ENCODE data around the gene PACS2. TPM values are rescaled to one million over a fixed set of nuclear protein-coding genes. Genes with fewer than 3 reads are reported as not detected.

PACS2 gene
- total RNA-seq, 1 donor from 2014 or later, result 34.6 TPM

- intact Hi-C loops (cut with micrococcal nuclease), result no loop called here
Measured at GRCh38 chr14:105384605-105385321, 70.2 kb downstream of the PACS2 start.

GRCh38 chr14:105385322-105385637, 70.7 kb downstream of the PACS2 start:
- intact Hi-C loops (cut with micrococcal nuclease), result no loop called here

GRCh38 chr14:105385698-105386365, 71.3 kb downstream of the PACS2 start:
- intact Hi-C loops (cut with micrococcal nuclease), result no loop called here

GRCh38 chr14:105386581-105387529, 72.3 kb downstream of the PACS2 start:
- intact Hi-C loops (cut with micrococcal nuclease), result no loop called here

- intact Hi-C loops (cut with micrococcal nuclease), result no loop called here
Measured at GRCh38 chr14:105387530-105387922, 73.0 kb downstream of the PACS2 start.

- intact Hi-C loops (cut with micrococcal nuclease), result no loop called here
Measured at GRCh38 chr14:105388110-105388951, 73.8 kb downstream of the PACS2 start.

GRCh38 chr14:105388976-105389375, 74.4 kb downstream of the PACS2 start:
- intact Hi-C loops (cut with micrococcal nuclease), result no loop called here

- intact Hi-C loops (cut with micrococcal nuclease), result no loop called here
Measured at GRCh38 chr14:105389534-105389933, 75.0 kb downstream of the PACS2 start.

- intact Hi-C loops (cut with micrococcal nuclease), result no loop called here
Measured at GRCh38 chr14:105389976-105390848, 75.7 kb downstream of the PACS2 start.

GRCh38 chr14:105390849-105391500, 76.4 kb downstream of the PACS2 start:
- intact Hi-C loops (cut with micrococcal nuclease), result no loop called here

- intact Hi-C loops (cut with micrococcal nuclease), result no loop called here
Measured at GRCh38 chr14:105391541-105391940, 77.0 kb downstream of the PACS2 start.

GRCh38 chr14:105392131-105393090, 77.9 kb downstream of the PACS2 start:
- intact Hi-C loops (cut with micrococcal nuclease), result no loop called here

- intact Hi-C loops (cut with micrococcal nuclease), result no loop called here
Measured at GRCh38 chr14:105393151-105393550, 78.6 kb downstream of the PACS2 start.

- intact Hi-C loops (cut with micrococcal nuclease), result loop anchor here (5.0 kb wide), 1 partner anchor 93 kb away; the partner anchor contains the start of gene BRF1
Measured at GRCh38 chr14:105394714-105395537, 80.4 kb downstream of the PACS2 start.

GRCh38 chr14:105395538-105395854, 80.9 kb downstream of the PACS2 start:
- intact Hi-C loops (cut with micrococcal nuclease), result loop anchor here (5.0 kb wide), 1 partner anchor 93 kb away; the partner anchor contains the start of gene BRF1

GRCh38 chr14:105397350-105397931, 82.9 kb downstream of the PACS2 start:
- intact Hi-C loops (cut with micrococcal nuclease), result loop anchor here (5.0 kb wide), 1 partner anchor 95 kb away; the partner anchor contains the start of gene BRF1

All from T-helper 2 cell treated with Interferon-gamma antibody and Interleukin-4, amounts not matched to agents 100 ng/mL and 5 ng/mL, for 36 hours (primary cell).